Measurements from ENCODE around the gene TLR5. TPM values are rescaled to one million over a fixed set of nuclear protein-coding genes. Genes with fewer than 3 reads are reported as not detected.
A peak's percentile ranks its signal among the peaks of the same experiment; 100 is the strongest.

Gene TLR5
- total and polyA plus RNA-seq, 2 experiments from 2014 or later = 2.0 to 2.1 TPM

DNA sequence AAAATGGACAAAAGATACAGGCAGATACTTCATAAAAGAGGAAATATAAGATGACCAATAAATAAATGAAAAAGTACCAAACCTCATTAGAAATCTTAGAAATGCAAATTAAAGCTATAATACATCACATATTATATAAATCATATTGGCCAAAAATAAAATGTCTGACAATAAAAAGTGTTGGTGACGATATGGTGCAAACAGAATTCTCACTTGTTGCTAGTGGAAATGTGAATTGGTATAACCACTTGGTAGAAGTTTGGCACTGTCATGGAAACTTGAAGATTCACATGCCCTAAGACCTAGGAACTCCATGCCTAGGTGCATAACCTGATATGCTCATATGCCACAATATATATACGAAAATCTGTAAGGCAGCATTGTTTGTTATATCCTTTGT, 4.4 kb upstream of the TLR5 start:
- Histone ChIP-seq H3K36me3 (no peaks in the 10 kb centered on the region), H3K4me3 (no peak overlapping the region), H3K9me3 (ENCODE audit: low read depth) (no peaks in the 10 kb centered on the region), H3K4me1 (ENCODE audit: low read depth) (peaks cover 26% of the 10 kb centered on the region), H3K27me3 (no peaks in the 10 kb centered on the region), H3K27ac (no peak overlapping the region)
- no peak for DNase-seq (ENCODE audit: low read depth in 1 of 2, low spot score in 1 of 2)
- TF ChIP-seq, protein P1, sequence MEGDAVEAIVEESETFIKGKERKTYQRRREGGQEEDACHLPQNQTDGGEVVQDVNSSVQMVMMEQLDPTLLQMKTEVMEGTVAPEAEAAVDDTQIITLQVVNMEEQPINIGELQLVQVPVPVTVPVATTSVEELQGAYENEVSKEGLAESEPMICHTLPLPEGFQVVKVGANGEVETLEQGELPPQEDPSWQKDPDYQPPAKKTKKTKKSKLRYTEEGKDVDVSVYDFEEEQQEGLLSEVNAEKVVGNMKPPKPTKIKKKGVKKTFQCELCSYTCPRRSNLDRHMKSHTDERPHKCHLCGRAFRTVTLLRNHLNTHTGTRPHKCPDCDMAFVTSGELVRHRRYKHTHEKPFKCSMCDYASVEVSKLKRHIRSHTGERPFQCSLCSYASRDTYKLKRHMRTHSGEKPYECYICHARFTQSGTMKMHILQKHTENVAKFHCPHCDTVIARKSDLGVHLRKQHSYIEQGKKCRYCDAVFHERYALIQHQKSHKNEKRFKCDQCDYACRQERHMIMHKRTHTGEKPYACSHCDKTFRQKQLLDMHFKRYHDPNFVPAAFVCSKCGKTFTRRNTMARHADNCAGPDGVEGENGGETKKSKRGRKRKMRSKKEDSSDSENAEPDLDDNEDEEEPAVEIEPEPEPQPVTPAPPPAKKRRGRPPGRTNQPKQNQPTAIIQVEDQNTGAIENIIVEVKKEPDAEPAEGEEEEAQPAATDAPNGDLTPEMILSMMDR (IDR thresholded peaks at IDR 0.05; ENCODE audit: low read depth, low read length) = no peak

DNA sequence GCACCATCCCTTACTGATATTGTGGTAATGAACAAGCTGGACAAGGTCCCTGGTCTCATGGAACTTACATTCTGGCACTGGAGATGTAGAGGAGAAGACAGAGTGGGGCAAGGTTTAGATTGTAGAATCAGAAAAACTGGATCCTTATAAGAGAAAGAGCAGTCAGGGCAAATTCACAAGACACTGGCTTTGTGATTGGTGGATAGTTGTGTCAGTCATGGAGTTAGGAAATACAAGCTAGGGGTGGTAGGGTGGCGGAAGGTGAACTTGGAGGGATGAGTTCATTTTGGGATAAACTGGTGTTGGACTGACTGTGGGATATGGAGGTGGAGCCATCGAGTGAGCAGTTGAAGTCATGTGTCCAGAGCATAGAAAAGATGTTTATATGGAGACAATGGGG, 3.7 kb upstream of the TLR5 start:
- H3K9me3 ChIP-seq (ENCODE audit: low read depth) = no peaks in the 10 kb centered on the region
- H3K27ac ChIP-seq = no peak overlapping the region
- peaks cover 31% of the 10 kb centered on the region for H3K4me1 ChIP-seq (ENCODE audit: low read depth)
- TF ChIP-seq, protein P1 (IDR thresholded peaks at IDR 0.05; ENCODE audit: low read depth, low read length) = no peak
- H3K36me3 ChIP-seq = no peaks in the 10 kb centered on the region
- H3K4me3 ChIP-seq = no peak overlapping the region
- no peaks in the 10 kb centered on the region for H3K27me3 ChIP-seq
- no peak for DNase-seq (ENCODE audit: low read depth in 1 of 2, low spot score in 1 of 2)

- no peak overlapping the region for H3K4me3 ChIP-seq
- H3K36me3 ChIP-seq = no peaks in the 10 kb centered on the region
- no peaks in the 10 kb centered on the region for H3K27me3 ChIP-seq
- H3K9me3 ChIP-seq (ENCODE audit: low read depth) = no peaks in the 10 kb centered on the region
- no peak for DNase-seq (ENCODE audit: low read depth in 1 of 2, low spot score in 1 of 2)
- peak overlapping the region; percentile 91 for H3K27ac ChIP-seq
- TF ChIP-seq, protein P1 (IDR thresholded peaks at IDR 0.05; ENCODE audit: low read depth, low read length) = no peak
- H3K4me1 ChIP-seq (ENCODE audit: low read depth) = peaks cover 31% of the 10 kb centered on the region
Observed at GRCh38 chr1:223144914-223145313, 1.9 kb upstream of the TLR5 start.

DNA sequence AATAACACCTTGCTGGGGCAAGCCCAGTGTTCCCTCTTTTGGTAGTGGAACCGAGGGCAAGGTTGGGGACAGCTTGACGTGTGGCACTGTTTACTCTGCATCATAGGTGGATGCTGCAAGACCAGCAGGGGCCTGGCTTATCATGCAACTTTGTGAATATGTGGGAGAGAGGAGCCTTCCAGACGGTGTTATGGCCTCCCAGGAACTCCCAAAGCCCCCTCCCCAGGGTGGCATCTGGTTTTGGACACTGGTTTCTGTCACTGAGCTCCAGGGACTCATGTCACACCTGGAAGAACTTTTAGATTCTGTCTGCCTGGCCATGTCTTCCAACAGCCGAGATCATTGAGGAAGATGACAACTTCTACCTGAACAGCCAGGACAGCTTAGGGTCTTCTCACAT, 1.4 kb upstream of the TLR5 start:
- DNase-seq (ENCODE audit: low read depth in 1 of 2, low spot score in 1 of 2) = peak in 1 of 2 donors; percentile 19
- H3K27me3 ChIP-seq = no peaks in the 10 kb centered on the region
- TF ChIP-seq, protein P1 (IDR thresholded peaks at IDR 0.05; ENCODE audit: low read depth, low read length) = no peak
- no peaks in the 10 kb centered on the region for H3K9me3 ChIP-seq (ENCODE audit: low read depth)
- peak overlapping the region; percentile 91 for H3K27ac ChIP-seq
- H3K4me3 ChIP-seq = no peak overlapping the region
- peaks cover 26% of the 10 kb centered on the region for H3K4me1 ChIP-seq (ENCODE audit: low read depth)
- no peaks in the 10 kb centered on the region for H3K36me3 ChIP-seq

GRCh38 chr1:223143537-223144248, 645 bp upstream of the TLR5 start:
- Histone ChIP-seq H3K27ac (peak overlapping the region; percentile 91), H3K4me1 (ENCODE audit: low read depth) (peaks cover 26% of the 10 kb centered on the region), H3K36me3 (no peaks in the 10 kb centered on the region), H3K9me3 (ENCODE audit: low read depth) (no peaks in the 10 kb centered on the region), H3K4me3 (peak overlapping the region; percentile 31), H3K27me3 (no peaks in the 10 kb centered on the region)
- TF ChIP-seq, protein P1 (IDR thresholded peaks at IDR 0.05; ENCODE audit: low read depth, low read length) = no peak
- DNase-seq (ENCODE audit: low read depth in 1 of 2, low spot score in 1 of 2) = peak in 1 of 2 donors; percentile 71
